Fibroblast of pulmonary artery (primary cell): ENCODE measurements around the gene AGO1.

Experiments
- DNase-seq: peaks from one replicate; pipeline ENCODE4 v3.0.0-alpha.2; 2010; ENCODE audit warnings: low read depth
- H3K4me3 ChIP-seq: replicated peaks from 2 replicates; pipeline ENCODE4 v1.5.1; 2011; ENCODE audit warnings: low read depth, mild to moderate bottlenecking, control low read depth, low read length, moderate library complexity
- CTCF ChIP-seq: IDR thresholded peaks from 2 replicates; pipeline ENCODE4 v1.5.1; 2011; ENCODE audit warnings: mild to moderate bottlenecking, control low read depth, low read length, inconsistent platforms; ENCODE audit errors: missing control alignments

Gene AGO1

GRCh38 chr1:35902671-35903070, 19.7 kb downstream of the AGO1 start:
- TF ChIP-seq CTCF, result no peak
- H3K4me3 ChIP-seq, result no peak overlapping the region

GRCh38 chr1:35914717-35915116, 31.7 kb downstream of the AGO1 start:
- no peak for DNase-seq
- TF ChIP-seq CTCF, result no peak
- H3K4me3 ChIP-seq, result no peak overlapping the region

More at GRCh38 chr1:35902671-35903070, 19.7 kb downstream of the AGO1 start:
- no peak for DNase-seq

- DNase-seq, result no peak
- H3K4me3 ChIP-seq, result no peak overlapping the region
- TF ChIP-seq CTCF, result no peak
These were observed 32.7 kb downstream of the AGO1 start for GRCh38 chr1:35915693-35916092.

GRCh38 chr1:35923791-35924221, 40.8 kb downstream of the AGO1 start:
- no peak for TF ChIP-seq CTCF
- H3K4me3 ChIP-seq, result no peak overlapping the region
- DNase-seq, result no peak

GRCh38 chr1:35924838-35925237, 41.8 kb downstream of the AGO1 start:
- no peak for DNase-seq

GRCh38 chr1:35925741-35926140, 42.7 kb downstream of the AGO1 start:
- peak; percentile 80 for DNase-seq
- no peak for TF ChIP-seq CTCF
- H3K4me3 ChIP-seq, result no peak overlapping the region

More at GRCh38 chr1:35924838-35925237, 41.8 kb downstream of the AGO1 start:
- H3K4me3 ChIP-seq, result no peak overlapping the region
- TF ChIP-seq CTCF, result no peak

GRCh38 chr1:35927472-35927871, 44.5 kb downstream of the AGO1 start:
- no peak for TF ChIP-seq CTCF
- DNase-seq, result no peak

More at GRCh38 chr1:35927472-35927871, 44.5 kb downstream of the AGO1 start:
- no peak overlapping the region for H3K4me3 ChIP-seq
